GM18907 (cell line): ENCODE results near the gene GNAZ.

Experiments
- ATAC-seq: cut with Tn5 transposase; IDR thresholded peaks from one replicate; pipeline ENCODE4 v1.9.1; 2021; ENCODE audit warnings: mild to moderate bottlenecking, moderate library complexity; ENCODE audit not compliant: unreplicated experiment

Gene GNAZ

DNA sequence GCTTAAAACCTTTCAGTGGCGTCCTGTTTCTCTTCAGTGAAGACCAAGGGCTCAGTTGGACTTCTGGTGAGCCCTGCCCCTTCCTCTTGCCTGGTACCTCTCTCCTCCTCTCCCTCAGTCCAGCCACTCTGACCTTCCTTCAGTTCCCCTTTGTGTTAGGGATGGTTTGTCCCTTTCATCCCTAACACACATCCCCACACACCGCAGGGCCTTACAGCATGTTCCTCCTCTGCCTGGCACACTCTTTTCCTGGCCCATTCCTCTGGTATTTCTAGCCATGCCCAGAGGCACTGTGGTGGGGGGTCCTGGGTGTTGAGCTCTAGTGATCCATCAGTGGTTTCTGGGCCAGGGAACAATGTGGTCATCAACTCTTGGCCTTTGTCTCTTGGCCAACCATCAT is 21.4 kb downstream of the GNAZ start:
- no peak for ATAC-seq

DNA sequence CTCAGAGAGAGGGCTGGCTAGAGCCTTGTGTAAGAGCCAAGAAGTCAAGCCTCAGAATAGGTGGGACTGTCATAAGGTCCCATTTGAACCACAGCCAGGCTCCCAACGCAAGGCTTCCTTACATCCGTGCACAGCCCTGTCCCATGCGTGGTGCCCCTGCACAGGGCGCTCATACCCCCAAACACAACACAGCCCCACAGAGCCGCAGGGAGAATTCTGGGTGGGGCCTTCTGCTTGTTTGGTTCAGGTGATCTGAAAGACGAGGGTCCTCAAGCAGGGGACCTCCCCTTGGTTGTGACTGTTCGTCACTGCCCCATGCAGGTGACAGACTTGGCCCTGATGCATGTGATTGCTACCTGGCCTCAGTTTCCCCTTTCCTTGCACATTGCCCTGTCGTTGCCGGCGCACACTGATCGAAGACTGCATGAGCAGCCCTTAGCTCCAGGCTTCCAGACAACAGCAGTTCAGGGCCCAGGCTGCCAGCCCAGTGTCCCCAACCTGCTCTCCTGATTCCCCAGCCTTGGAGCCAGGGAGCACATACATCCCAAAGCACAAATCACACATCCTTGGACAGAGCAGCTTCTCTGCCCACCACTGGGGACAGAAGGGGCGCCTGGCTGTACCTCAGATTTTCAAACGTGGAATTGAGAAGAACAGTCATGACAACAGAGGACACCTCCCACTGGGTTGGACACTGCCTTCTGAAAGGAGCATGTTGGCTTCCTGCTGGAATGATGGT is 22.1 kb downstream of the GNAZ start:
- no peak for ATAC-seq

DNA sequence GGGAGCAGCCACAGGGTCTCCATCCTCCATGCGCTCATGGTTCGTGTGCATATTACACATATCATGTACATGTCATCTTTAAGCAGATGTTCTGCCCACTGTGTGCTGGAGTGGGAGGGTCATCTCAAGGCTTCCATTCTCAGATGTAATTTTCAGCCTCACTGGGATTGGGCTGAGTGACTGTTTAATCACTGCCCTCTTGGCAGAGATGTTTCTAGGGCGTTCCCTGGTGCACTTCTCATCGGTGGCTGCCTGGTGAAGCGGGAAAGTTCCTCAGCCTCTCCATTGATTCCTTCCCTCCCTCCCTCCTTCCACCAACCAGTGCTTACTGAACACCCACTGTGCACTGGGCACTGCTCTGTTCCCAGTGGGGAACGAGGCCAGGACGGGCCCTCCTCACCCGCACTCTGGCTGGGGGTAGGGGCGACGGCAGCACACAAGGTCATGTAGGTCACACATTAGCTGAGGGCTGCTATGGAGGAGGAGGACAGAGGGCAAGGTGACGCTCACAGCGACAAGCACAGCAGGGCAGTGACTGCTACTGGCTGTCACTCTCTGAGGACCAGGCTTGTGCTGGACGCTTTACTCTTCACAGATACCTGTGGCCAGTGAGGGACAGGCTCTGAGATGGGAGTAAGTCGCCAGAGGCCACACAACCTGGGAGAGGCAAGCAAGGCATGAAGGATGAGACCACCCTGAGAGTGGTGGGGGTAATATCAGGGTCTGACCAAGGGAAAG is 22.9 kb downstream of the GNAZ start:
- no peak for ATAC-seq

DNA sequence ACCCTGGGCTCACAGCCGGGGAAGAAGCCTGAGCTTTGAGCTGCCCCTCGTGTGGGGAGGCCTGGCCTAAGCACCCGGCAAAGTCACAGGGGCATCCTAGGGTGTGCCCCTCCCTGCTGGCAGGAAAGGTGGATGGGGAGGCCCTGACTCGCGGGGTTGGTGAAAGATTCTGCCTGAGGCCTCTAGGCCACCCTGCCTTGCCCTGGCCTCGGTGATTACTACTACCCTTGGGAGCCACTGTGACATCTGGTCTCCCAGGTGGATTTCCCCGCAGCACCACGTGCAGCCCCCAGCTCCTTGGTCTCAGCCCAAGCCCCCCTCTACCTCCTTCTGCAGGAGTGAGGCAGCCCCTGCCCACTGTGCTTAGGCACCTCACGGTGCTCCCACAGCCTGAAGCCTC is 23.9 kb downstream of the GNAZ start:
- ATAC-seq, result no peak

DNA sequence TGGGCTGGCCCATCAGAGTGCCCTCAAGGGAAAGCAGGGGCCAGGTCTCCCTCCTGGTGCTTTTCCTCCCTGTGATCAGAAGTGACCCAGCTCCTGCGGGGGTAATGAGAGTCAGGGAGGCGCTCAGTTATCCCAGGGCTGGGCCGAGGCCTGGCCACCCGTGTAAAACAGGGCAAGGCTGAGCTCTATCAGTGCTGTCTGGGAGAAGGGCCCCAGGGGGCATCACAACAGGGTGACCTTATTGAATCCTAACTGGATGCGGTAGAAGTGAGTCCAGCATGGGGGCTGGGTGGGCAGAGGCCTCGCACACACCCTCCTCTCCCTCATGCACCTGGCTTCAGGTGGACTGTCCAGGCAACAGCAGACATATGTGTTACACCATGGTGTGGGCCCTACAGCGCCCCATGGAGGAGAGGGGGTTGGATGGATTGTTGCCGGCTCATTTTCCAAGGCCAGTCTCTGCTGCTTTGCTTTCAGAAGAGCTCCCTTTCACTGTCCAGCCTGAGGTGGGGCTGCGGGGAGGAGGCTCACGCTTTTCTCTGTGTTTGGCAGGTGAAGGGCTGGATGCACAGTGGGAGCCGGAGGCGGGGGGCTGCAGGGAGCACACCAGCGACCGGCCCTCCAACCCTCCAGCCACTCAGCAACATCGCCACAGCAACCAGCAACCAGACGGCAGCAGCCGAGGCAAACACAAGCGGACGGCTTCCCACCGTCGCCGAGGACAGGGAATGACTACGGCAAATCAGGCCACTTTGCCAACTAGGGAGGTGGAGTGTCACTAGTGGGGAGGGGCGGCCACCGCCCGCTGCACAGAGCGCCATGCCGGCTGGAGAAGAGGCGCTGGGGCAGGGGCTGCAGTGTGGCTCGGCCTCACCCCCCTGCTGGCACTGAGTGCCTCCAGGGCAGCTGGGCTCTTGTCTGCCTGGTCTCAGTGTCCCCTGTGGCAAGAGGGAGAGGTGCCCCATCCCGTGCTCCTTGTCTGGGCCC is 24.7 kb downstream of the GNAZ start:
- ATAC-seq, result no peak

DNA sequence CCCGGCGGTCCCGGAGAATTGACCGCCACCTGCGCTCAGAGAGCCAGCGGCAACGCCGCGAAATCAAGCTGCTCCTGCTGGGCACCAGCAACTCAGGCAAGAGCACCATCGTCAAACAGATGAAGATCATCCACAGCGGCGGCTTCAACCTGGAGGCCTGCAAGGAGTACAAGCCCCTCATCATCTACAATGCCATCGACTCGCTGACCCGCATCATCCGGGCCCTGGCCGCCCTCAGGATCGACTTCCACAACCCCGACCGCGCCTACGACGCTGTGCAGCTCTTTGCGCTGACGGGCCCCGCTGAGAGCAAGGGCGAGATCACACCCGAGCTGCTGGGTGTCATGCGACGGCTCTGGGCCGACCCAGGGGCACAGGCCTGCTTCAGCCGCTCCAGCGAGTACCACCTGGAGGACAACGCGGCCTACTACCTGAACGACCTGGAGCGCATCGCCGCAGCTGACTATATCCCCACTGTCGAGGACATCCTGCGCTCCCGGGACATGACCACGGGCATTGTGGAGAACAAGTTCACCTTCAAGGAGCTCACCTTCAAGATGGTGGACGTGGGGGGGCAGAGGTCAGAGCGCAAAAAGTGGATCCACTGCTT is 25.5 kb downstream of the GNAZ start:
- no peak for ATAC-seq

DNA sequence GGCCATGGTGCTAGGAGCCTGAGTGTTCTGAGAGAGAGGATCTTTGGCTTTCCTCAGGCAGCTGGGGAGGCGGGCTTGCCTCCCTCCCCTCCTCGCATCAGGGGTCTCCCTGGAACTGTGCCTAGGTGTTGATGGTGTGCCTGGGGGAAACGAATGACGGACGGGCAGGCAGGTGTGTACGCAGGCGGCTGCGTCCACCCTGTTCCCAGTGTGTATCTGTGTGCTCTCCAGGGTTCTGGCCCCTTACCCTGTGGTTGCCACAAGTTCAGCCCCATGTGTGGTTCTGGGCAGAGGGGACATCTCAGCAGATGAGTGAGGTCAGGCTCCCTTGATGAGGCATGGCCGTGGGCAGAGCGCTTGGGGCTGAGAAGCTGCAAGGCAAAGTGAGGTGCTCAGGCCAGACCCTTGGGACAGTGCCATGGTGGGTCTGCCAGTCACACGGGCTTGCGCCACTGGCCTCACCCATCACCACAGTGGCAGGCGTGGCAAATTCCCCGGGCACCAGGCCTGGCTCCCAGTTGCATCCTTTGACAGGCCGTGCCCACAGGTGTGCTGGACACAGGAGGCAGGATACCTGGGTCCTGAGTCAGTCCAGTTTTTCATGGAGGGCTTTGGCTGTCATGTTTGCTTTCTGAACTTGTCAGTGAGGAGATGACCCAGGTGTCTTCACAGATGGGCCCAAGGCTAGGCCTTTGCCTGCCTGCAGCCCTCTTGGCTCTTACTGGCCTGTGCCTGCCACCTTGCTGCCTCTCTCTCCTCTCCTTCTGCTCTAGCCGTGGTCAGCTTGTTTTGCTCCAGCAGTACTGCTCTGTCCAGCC is 27.3 kb downstream of the GNAZ start:
- no peak for ATAC-seq

DNA sequence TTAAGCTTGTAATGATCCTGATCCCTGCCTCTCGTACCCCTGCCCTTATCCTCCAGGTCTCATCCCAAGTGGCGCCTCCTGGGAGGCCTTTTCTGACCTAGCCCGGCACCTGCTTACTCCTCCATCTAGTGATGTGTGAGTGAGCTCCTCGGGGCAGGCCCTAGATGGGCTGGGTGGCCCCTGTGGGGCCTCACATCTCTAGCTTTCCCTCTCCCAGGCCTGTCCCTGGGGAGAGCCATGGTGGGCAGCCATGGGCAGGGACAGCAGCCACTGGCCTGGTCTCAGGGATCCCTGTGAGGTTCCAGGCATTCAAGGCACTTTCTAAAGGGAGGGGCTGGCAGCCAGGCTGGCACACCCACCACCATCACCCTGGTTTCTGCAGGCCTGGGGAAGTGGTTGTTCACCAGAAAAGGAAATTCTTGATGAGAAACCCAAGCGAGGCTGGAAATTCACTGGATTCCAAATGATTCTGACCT is 27.9 kb downstream of the GNAZ start:
- no peak for ATAC-seq

DNA sequence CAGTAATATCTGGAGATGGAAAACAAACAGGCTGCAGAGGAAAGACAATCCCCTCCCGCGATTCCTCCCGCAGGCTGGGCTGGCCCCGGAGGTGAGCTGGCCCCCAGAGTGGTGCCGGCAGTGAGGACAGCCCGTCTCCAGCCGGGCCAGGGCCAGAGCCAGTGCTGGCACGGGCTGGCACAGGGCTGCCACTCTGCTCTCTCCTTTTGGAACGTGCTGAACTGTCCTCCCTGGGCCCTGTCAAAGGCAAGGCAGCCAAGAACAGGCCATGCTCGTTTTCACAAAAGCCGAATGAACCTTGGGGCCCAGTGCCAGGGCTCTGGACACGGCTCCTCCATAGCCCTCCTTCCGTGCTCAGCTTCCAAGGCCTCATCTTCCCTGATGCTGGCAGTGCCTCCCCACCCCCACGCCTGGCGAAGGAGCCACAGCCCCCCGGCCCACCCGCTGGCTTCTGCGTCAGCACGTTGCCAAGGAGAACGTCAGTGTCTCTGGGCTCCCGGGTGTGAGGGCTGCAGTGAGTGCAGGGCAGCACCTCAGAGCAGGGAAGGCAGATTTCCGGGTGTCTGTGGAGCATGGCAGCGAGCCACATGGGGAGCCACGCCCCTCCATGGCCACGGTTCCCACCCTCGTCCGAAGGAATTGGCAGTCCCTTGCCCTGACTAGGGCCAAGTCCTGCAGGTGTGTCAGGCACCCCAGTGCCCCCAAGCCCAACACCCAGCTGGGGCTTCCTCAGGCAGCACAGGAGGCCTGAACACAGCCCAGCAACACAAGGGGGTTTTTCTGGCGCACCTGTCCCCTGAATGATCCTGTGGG is 28.6 kb downstream of the GNAZ start:
- ATAC-seq, result no peak

DNA sequence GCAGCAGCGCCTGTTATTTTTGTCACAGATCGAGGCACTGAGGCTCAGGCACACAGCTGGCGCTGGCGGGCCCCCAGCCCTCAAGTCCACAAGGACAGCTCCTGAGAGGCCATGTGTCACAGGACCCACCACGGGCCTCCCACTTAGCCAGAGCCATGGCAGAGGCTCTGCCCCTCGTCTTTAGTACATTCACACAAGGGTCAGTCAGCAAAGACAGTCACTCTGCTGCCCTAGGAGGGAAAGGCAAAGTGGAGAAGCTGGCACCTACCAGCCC is 29.1 kb downstream of the GNAZ start:
- no peak for ATAC-seq

DNA sequence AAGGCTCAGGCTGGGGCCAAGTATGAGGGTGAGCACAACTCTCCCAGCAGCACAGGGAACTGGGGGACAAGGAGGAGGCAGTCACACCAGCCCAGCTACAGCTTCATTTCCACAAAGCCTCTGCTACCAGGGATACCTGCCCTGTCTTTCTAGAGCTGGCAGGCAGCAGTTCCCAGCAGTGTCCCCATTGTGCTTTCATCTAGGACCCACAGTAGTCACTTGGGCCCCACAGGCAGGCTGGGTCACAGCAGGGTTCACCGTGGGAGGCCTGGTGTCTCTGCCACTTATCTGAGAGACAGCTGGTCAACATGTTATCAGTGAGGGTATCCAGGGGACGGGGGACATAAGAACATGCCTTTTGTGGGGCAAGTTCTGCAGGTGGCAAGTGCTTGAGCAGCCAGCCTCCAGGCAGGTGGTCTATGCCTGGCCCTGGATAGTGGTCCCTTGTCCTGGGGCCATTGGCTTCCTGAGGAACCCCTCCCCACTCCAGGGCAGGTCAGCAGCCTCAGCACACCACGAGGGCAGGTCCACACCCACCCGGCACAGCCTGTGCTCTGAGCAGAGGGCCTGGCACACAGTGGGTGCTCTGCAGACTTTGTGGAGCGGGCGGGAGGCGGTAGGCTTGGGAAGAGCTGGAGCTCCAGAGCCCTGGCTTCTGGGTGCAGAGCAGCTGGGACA is 29.9 kb downstream of the GNAZ start:
- ATAC-seq, result no peak

DNA sequence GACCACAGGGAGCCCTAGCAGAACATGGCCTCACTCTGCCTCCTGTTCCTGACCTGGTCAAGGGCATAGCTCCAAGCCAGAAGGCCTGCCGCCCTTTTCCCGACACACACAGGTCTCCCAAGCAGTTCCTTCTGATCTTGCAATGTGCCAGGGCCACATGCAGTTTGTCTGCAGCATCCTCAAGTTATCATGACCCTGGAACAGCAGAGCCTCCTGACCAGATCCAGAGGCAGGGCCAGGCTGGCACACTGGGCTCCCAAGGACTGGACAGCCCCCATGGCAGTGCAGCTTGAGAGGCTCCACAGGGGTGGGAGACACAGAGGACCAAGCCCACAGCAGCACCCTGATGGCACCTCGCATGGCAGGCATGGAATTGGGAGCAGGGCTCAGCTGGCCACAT is 31.2 kb downstream of the GNAZ start:
- no peak for ATAC-seq

DNA sequence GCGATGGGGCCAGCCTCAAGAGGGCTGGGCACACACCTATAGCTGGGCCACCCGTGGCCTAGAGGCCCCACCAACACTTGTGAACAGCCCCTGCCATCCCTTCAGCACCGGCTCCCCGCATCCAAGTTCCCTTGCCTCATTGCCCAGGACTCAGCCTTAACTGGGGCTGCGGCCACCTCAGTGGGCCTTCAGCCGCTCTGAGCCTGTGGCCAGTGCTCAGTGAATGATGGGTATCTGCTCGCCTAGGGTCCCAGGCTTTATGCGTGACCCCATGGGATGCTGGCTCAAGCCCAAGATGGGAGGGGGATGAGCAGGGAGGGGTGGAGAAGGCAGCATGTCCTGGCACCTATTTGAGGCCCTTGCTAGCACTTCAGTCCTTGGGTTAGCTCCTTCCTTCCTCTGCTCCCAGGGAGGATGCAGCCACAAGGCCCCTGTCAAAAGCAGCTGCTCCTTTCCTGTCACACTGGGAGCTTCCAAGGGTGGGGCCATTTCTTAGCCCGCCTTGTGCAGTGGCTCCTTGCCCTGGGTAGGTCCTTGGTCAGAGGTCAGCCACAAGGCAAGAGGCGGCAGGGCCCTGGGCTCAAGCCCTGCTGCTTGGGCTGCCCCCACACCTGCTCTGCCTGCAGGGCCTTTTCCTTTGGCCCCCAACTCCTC is 31.8 kb downstream of the GNAZ start:
- ATAC-seq, result no peak

DNA sequence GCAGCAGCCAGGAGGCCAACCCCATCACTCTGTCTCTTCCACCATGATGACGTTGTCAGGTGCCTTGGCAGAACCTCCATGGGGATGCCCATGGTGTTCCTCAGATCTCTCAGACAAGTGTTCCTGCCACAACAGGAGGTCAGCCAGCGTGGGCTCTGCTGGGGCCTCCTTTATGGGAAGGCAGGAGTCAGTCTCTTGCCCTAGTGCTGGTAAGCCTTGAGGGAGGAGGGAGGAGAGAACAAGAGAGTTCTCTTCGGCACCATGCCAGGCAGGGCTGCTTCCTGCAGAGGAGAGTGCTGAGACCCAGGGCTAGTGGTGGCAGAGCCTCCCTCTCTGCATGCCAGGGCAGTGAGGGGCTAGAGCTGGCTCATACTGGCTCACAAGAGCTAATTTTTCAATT is 32.5 kb downstream of the GNAZ start:
- ATAC-seq, result no peak

DNA sequence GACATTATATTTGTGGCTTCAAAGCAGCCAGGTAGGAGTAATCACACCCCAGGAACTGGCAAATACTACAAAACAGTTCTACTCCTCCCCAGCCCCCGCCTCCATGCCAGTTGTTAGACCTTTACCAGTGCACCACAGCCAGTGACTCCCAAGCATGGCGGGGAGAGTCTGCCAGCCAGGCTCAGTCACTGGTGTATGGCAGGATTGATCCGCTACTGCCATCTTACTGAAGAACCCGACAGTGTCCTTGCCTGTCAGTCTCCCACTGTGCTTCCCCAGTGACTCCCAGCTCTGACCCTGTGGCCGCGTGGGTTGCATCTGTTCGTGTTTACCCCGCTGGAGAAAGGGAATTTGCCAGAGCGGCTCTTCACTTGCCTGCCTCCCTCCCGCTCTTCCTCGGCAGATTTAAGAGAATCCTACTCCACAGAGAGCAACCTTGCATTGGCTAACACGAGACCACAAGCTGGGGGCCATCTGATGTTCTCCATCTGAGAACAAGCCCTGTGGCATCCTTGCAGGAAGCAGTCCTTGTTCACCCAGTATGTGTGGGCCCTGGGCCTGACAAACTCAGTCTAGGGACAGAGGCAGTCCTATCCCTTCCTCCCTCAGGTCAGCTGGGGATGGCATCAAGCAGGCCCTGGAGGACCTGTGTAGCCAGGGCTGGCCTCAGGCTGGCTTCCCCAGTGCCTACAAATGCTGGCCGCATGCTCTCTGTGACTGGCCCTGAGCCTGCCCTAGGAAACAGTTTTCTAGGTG is 33.1 kb downstream of the GNAZ start:
- ATAC-seq, result no peak

DNA sequence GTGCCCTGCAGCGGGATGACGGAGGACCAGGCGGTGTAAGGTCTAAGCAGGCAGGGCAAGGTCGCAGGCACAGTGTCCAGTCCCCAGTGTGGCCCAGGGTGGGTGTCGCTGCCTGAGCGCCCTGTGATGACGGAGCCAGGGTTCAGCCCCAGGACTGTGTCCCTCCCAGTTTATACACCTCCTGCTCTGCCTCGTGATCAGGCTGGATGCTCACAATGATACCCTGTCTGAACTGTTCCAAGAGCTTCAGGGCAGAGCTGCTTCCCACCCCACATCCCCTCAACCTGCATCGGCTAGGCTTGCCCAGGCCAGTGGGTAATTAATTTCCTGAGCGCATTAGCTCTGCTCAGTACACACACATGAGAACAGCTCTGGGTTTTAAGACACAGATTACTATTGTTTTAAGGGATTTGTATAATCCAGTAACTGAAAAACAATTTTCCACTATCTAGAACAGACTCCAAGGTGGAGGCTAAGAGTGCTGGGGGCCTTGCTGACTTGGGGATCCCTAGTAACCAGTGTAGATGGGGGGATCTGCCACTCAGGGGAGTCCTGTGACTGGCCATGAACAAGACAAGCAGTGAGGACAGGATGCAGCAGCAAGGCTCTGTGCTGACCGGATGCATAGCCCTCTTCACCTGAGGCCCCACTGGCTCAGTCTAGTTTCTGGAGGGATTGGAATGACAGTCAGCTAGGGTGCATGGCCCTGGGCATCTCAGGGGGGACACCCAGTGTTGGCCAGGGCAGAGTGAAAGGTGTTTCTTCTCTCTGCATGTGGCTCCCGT is 34.1 kb downstream of the GNAZ start:
- no peak for ATAC-seq

DNA sequence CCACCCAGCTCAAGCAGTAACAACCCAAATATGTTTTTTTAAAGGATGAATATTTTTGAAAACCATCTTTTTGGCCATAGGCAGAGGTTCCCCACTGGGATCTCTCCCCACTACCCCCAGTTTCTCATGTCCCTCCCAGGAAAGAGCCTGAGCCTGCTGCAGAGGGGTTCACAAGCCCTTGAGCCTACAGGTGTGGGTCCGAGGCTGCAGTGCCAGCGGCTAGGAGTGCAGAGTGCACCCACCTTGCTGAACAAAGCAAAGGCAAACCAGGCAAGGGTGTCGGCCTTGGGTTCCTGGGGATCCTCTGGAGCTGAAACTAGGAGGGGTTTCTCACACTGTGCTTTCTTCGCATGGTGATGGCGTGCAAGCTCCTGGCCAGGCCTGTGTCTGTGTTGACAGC is 35.0 kb downstream of the GNAZ start:
- ATAC-seq, result no peak
